Measurements from ENCODE around the gene DENND1B. TPM values are rescaled to one million over a fixed set of nuclear protein-coding genes. Genes with fewer than 3 reads are reported as not detected.

DENND1B gene
- total RNA-seq, 2 donors from 2014 or later = 6.9 to 26.2 TPM

DNA sequence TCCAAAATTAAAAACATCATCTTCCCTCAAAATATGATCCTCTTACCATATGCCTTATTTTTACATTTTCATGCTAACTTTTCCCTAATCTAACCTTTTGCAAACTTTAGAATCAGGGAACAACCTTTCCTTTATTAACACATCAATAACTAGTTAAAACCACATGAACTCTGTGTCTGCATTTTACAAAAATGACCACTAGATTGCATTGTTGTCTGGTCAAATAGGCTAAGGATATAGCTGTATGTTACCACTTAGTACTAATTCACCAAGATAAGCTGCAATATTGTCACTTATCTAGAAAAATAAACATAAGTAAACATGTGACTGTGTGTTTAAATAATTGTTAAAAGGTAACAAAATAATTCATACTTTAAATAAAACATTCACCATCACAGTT, 82.3 kb downstream of the DENND1B start:
- H3K36me3 ChIP-seq (replicated peaks in 1 of 2; ENCODE audit: insufficient read depth in 1 of 2, low read depth in 2 of 2) = no peaks in the 10 kb centered on the region
- intact Hi-C loops (cut with DNase I) = no loop called here
- no peak for DNase-seq

GRCh38 chr1:197691816-197692215, 83.5 kb downstream of the DENND1B start:
- Histone ChIP-seq H3K27ac (no peak overlapping the region), H3K4me3 (no peak overlapping the region), H3K36me3 (replicated peaks in 1 of 2; ENCODE audit: insufficient read depth in 1 of 2, low read depth in 2 of 2) (no peaks in the 10 kb centered on the region), H3K4me1 (peaks cover 27% of the 10 kb centered on the region), H3K27me3 (no peaks in the 10 kb centered on the region), H3K9me3 (peaks cover 0 to 5% (median 0%) of the 10 kb centered on the region in 3 donors)
- 37 to 53% methylated on average over 1 of the region's 1 CpG for WGBS, 2 donors
- ATAC-seq = no peak
- intact Hi-C loops (cut with DNase I) = no loop called here
- TF ChIP-seq POLR2A (IDR thresholded peaks at IDR 0.05) = no peak
- TF ChIP-seq, protein P1, sequence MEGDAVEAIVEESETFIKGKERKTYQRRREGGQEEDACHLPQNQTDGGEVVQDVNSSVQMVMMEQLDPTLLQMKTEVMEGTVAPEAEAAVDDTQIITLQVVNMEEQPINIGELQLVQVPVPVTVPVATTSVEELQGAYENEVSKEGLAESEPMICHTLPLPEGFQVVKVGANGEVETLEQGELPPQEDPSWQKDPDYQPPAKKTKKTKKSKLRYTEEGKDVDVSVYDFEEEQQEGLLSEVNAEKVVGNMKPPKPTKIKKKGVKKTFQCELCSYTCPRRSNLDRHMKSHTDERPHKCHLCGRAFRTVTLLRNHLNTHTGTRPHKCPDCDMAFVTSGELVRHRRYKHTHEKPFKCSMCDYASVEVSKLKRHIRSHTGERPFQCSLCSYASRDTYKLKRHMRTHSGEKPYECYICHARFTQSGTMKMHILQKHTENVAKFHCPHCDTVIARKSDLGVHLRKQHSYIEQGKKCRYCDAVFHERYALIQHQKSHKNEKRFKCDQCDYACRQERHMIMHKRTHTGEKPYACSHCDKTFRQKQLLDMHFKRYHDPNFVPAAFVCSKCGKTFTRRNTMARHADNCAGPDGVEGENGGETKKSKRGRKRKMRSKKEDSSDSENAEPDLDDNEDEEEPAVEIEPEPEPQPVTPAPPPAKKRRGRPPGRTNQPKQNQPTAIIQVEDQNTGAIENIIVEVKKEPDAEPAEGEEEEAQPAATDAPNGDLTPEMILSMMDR (IDR thresholded peaks at IDR 0.05) = no peak
- DNase-seq = peak in 1 of 4 donors; percentile 16

More for the DNA sequence above, 82.3 kb downstream of the DENND1B start:
- Histone ChIP-seq H3K9me3 (peaks cover 0 to 5% (median 0%) of the 10 kb centered on the region in 3 donors), H3K4me1 (peaks cover 27% of the 10 kb centered on the region), H3K27ac (no peak overlapping the region), H3K4me3 (no peak overlapping the region), H3K27me3 (no peaks in the 10 kb centered on the region)
- no peak for ATAC-seq
- no peak for TF ChIP-seq POLR2A (IDR thresholded peaks at IDR 0.05)
- TF ChIP-seq, protein P1 (IDR thresholded peaks at IDR 0.05) = peak in 3 of 7 experiments; percentile 24 to 37 (median 35)

- ATAC-seq = no peak
- intact Hi-C loops (cut with DNase I) = no loop called here
- Histone ChIP-seq H3K27me3 (no peaks in the 10 kb centered on the region), H3K27ac (no peak overlapping the region), H3K4me3 (no peak overlapping the region), H3K4me1 (peaks cover 32% of the 10 kb centered on the region), H3K9me3 (peaks cover 0 to 5% (median 0%) of the 10 kb centered on the region in 3 donors), H3K36me3 (replicated peaks in 1 of 2; ENCODE audit: insufficient read depth in 1 of 2, low read depth in 2 of 2) (no peaks in the 10 kb centered on the region)
- DNase-seq = no peak
- WGBS, 2 donors = 75 to 93% methylated on average over 3 of the region's 3 CpGs
- TF ChIP-seq, protein P1 (IDR thresholded peaks at IDR 0.05) = no peak
- TF ChIP-seq POLR2A (IDR thresholded peaks at IDR 0.05) = no peak
Observed at GRCh38 chr1:197690074-197690473, 85.2 kb downstream of the DENND1B start.

- H3K9me3 ChIP-seq = peaks cover 0 to 5% (median 0%) of the 10 kb centered on the region in 3 donors
- H3K4me3 ChIP-seq = no peak overlapping the region
- no peak for ATAC-seq
- TF ChIP-seq POLR2A (IDR thresholded peaks at IDR 0.05) = no peak
- TF ChIP-seq, protein P1 (IDR thresholded peaks at IDR 0.05) = no peak
- H3K36me3 ChIP-seq (replicated peaks in 1 of 2; ENCODE audit: insufficient read depth in 1 of 2, low read depth in 2 of 2) = no peaks in the 10 kb centered on the region
- H3K27me3 ChIP-seq = no peaks in the 10 kb centered on the region
- DNase-seq = no peak
- peaks cover 19% of the 10 kb centered on the region for H3K4me1 ChIP-seq
- 95 to 100% methylated on average over 1 of the region's 1 CpG for WGBS, 2 donors
- no peak overlapping the region for H3K27ac ChIP-seq
- intact Hi-C loops (cut with DNase I) = no loop called here
Observed at GRCh38 chr1:197688233-197688632, 87.0 kb downstream of the DENND1B start.

DNA sequence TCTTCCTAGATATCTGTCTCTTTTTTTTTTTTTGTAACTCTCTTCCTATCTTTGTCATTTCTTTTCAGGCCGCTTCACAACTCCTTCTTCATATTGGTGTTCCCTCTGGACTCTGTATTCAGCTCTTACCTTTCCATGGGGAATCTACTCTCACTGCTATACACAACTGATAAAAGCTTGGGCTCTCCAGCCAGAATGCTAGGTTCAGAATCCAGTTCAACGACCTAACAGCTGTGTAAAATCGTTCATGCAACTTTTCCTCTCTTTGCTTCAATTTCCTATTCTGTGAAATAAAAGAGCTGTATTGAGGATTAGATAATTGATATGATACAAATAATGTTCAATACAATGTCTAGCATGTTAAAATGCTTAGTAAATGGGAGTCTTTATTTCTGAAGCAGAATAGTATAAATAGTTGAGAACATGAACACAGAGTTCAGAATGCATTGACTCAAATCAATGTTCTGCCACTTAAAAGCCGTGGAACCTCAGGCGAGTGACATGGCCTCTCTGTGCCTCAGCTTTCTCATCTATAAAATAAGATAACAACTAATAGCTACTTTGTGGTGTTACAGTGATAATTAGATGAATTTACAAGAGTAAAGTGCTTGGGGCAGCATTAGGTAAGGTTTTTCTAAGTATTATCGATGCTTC, 88.5 kb downstream of the DENND1B start:
- H3K27ac ChIP-seq = no peak overlapping the region
- DNase-seq (no peak), ATAC-seq (no peak)
- H3K9me3 ChIP-seq = peaks cover 0 to 5% (median 0%) of the 10 kb centered on the region in 3 donors
- peaks cover 11% of the 10 kb centered on the region for H3K4me1 ChIP-seq
- no peaks in the 10 kb centered on the region for H3K36me3 ChIP-seq (replicated peaks in 1 of 2; ENCODE audit: insufficient read depth in 1 of 2, low read depth in 2 of 2)
- TF ChIP-seq POLR2A (IDR thresholded peaks at IDR 0.05) = no peak
- TF ChIP-seq, protein P1 (IDR thresholded peaks at IDR 0.05) = no peak
- H3K4me3 ChIP-seq = no peak overlapping the region
- H3K27me3 ChIP-seq = no peaks in the 10 kb centered on the region
- intact Hi-C loops (cut with DNase I) = no loop called here
- WGBS, 2 donors = 80 to 86% methylated on average over 6 of the region's 6 CpGs
